Activated CD4-positive, alpha-beta T cell treated with anti-CD3 and anti-CD28 coated beads for 1 hour (primary cell): ENCODE data around the gene PCDHGA7.
"Not testable (repeated sequence)": the region's sequence is repeated elsewhere in the genome, so short reads cannot be mapped to it uniquely, and the experiment has no call there.

Source experiments
- DNase-seq: peaks from one replicate; pipeline ENCODE4 v3.0.0-alpha.2; 2020

Gene PCDHGA7

GRCh38 chr5:141369994-141370848 is 12.3 kb upstream of the PCDHGA7 start, which contains the start of gene PCDHGB3:
Gene PCDHGB3, plus strand, starts transcription at chr5:141370242. Its CDS starts 153 bp downstream, at chr5:141370395.
- DNase-seq = no peak

DNA sequence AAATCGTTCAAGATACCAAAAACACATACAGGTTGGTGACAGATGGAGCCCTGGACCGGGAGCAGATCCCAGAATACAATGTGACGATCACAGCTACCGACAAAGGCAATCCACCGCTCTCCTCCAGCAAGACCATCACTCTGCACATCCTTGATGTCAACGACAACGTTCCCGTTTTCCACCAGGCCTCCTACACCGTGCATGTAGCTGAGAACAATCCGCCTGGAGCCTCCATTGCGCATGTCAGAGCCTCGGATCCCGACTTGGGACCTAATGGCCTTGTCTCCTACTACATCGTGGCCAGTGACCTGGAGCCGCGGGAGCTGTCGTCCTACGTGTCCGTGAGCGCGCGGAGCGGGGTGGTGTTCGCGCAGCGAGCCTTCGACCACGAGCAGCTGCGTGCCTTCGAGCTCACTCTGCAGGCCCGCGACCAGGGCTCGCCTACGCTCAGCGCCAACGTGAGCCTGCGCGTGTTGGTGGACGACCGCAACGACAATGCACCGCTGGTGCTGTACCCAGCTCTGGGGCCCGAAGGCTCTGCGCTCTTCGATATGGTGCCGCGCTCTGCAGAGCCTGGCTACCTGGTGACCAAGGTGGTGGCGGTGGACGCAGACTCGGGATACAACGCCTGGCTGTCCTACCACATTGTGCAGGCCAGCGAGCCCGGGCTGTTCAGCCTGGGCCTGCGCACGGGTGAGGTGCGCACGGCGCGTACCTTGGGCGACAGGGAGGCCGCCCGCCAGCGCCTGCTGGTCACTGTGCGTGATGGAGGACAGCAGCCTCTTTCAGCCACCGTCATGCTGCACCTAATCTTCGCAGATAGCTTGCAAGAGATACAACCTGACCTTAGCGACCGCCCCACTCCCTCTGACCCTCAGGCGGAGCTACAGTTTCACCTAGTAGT is 10.7 kb upstream of the PCDHGA7 start:
- DNase-seq = no peak

DNA sequence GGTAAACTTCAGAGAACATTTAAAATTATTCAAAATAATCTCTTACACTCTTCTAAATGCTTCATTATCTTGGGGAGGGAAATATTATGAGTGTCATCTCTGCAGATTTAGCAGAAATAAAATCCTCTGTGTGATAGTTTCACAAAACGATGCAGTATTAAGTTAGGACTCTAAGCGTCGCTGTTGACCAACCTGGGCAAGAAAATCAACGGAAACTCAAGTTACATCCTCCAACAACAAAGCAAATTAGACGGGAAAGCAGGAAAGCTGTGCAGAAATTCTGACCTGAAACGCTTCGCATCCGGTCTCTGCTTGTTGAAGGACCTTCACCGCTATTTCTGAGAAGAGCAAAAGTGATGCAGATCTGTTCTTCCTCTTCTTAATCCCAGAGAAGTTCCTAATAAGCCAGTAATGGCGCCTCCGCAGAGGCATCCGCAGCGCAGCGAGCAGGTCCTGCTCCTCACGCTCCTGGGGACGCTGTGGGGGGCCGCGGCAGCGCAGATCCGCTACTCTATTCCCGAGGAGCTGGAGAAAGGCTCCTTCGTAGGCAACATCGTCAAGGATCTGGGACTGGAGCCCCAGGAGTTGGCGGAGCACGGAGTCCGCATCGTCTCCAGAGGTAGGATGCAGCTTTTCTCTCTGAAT is 8.7 kb upstream of the PCDHGA7 start, which contains the start of gene PCDHGA6:
TSS of gene PCDHGA6 (plus strand) at position 219 of the 645 bp plus-strand sequence. CDS start at position 412, 193 bp downstream.
- DNase-seq = no peak

GRCh38 chr5:141374627-141375026 is 7.9 kb upstream of the PCDHGA7 start:
- no peak for DNase-seq

- DNase-seq = not testable (repeated sequence)
Observed at GRCh38 chr5:141375444-141376155, 6.9 kb upstream of the PCDHGA7 start.

DNA sequence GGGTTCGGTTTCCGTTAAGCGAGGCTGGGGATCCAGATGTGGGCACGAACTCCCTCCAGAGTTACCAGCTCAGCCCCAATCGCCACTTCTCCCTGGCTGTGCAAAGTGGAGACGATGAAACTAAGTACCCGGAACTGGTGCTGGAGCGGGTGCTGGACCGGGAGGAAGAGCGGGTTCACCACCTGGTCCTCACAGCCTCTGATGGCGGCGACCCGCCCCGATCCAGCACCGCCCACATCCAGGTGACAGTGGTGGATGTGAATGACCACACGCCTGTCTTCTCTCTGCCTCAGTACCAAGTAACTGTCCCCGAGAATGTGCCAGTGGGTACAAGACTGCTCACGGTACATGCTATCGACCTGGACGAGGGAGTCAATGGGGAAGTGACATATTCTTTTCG is 803 bp downstream of the PCDHGA7 start:
- DNase-seq = no peak

GRCh38 chr5:141384471-141385267 is 2.1 kb downstream of the PCDHGA7 start:
- DNase-seq = no peak

GRCh38 chr5:141387557-141388311 is 5.2 kb downstream of the PCDHGA7 start, which contains the start of gene PCDHGB4:
Gene PCDHGB4, plus strand, starts transcription at chr5:141387698. Its CDS starts 187 bp downstream, at chr5:141387885.
- DNase-seq = not testable (repeated sequence)

GRCh38 chr5:141388661-141389060 is 6.1 kb downstream of the PCDHGA7 start:
- no peak for DNase-seq

GRCh38 chr5:141389153-141390042 is 6.9 kb downstream of the PCDHGA7 start:
- no peak for DNase-seq

- no peak for DNase-seq
Observed at GRCh38 chr5:141392429-141393198, 10.1 kb downstream of the PCDHGA7 start, which contains the start of gene PCDHGA8. Gene PCDHGA8, plus strand, starts transcription at chr5:141392633. Its CDS starts 181 bp downstream, at chr5:141392814.

DNA sequence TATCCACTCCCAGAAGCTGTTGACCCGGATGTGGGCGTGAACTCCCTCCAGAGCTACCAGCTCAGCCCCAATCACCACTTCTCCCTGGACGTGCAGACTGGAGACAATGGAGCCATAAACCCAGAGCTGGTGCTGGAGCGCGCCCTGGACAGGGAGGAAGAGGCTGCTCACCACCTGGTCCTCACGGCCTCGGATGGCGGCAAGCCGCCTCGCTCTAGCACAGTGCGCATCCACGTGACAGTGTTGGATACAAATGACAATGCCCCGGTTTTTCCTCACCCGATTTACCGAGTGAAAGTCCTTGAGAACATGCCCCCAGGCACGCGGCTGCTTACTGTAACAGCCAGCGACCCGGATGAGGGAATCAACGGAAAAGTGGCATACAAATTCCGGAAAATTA is 10.7 kb downstream of the PCDHGA7 start:
- DNase-seq = no peak

GRCh38 chr5:141394401-141395187 is 12.1 kb downstream of the PCDHGA7 start:
- not testable (repeated sequence) for DNase-seq

- not testable (repeated sequence) for DNase-seq
Observed at GRCh38 chr5:141397756-141398551, 15.4 kb downstream of the PCDHGA7 start, which contains the start of gene PCDHGB5. Gene PCDHGB5, plus strand, starts transcription at chr5:141397947. Its CDS starts 181 bp downstream, at chr5:141398128.

DNA sequence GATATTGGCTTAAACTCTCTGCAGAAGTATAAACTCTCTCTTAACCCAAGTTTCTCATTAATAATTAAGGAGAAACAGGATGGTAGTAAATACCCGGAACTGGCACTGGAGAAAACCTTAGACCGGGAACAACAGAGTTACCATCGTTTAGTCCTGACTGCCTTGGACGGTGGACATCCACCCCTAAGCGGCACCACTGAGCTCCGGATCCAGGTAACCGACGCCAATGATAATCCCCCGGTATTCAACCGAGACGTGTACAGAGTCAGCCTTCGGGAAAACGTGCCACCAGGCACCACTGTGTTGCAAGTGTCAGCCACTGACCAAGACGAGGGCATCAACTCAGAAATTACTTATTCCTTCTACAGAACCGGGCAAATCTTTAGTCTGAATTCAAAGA is 16.1 kb downstream of the PCDHGA7 start:
- DNase-seq = no peak

DNA sequence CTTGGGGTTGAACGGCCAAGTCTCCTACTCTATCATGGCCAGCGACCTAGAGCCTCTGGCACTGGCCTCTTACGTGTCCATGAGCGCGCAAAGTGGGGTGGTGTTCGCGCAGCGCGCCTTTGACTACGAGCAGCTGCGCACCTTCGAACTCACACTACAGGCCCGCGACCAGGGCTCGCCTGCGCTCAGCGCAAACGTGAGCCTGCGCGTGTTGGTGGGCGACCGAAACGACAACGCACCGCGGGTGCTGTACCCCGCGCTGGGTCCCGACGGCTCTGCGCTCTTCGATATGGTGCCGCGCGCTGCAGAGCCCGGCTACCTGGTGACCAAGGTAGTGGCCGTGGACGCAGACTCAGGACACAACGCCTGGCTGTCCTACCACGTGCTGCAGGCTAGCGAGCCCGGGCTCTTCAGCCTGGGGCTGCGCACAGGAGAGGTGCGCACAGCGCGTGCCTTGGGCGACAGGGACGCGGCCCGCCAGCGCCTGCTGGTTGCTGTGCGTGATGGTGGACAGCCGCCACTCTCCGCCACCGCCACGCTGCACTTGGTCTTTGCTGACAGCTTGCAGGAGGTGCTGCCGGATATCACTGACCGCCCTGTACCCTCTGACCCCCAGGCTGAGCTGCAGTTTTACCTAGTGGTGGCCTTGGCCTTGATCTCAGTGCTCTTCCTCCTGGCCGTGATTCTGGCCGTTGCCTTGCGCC is 17.2 kb downstream of the PCDHGA7 start:
- no peak for DNase-seq
